ENCODE measurements around the gene LBHD2.

DNA sequence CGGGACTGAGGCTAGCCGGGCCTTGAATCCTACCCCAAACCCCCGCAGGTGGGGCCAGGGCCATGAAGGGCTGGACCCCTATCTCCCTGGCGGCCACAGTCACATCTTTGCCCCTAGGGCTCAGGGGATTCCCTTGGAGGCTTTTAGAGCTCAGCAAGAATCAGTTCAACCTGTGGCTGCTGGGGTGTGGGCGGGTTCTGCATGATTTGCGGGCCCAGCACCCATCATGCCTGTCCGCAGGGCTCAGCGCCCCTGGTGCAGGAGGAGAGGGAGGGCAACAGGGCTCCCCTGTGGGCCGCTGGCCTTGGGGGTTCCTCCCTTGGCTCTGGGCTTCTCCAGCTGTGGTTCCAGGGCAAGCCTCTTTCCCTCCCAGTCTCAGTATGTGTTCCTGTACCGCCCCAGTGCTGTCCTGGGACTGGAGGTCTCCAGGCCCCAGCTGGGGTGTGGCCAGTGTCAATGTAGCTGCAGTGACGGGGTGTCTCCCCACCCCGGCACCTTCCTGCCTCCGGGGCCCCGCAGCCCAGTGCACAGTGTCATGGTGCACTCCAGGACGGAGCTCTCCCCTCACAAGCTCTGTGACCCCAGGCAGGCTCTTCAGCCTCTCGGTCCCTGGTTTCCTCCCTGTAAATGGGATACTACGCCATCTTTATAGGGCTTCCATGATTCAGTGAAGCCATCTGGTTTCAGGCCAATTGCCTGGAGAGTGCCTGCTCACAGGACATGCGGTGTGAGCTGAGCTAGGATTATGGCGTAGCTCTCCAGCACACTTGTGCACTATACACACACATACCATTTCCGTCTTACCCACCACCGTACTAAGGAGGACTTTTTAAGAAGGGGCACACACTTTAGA lies 9.9 kb upstream of the LBHD2 start:
- TF ChIP-seq, protein P1, sequence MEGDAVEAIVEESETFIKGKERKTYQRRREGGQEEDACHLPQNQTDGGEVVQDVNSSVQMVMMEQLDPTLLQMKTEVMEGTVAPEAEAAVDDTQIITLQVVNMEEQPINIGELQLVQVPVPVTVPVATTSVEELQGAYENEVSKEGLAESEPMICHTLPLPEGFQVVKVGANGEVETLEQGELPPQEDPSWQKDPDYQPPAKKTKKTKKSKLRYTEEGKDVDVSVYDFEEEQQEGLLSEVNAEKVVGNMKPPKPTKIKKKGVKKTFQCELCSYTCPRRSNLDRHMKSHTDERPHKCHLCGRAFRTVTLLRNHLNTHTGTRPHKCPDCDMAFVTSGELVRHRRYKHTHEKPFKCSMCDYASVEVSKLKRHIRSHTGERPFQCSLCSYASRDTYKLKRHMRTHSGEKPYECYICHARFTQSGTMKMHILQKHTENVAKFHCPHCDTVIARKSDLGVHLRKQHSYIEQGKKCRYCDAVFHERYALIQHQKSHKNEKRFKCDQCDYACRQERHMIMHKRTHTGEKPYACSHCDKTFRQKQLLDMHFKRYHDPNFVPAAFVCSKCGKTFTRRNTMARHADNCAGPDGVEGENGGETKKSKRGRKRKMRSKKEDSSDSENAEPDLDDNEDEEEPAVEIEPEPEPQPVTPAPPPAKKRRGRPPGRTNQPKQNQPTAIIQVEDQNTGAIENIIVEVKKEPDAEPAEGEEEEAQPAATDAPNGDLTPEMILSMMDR (IDR thresholded peaks at IDR 0.05) = no peak
- TF ChIP-seq EZH2 (IDR thresholded peaks at IDR 0.05; ENCODE audit: borderline replicate concordance, insufficient read depth, low read depth, low read length, poor library complexity, severe bottlenecking) = no peak
